ENCODE measurements around the gene SPRN. TPM values are rescaled to one million over a fixed set of nuclear protein-coding genes. Genes with fewer than 3 reads are reported as not detected.

Gene SPRN
- total and polyA plus RNA-seq, 2 donors (not counting 1 experiment from before 2014, with no cell fraction given) = not detected

GRCh38 chr10:133451346-133451745, 26.9 kb upstream of the SPRN start:
- no peak overlapping the region for H3K27ac ChIP-seq (ENCODE audit: low read length in 2 of 2)

GRCh38 chr10:133448120-133448519, 23.7 kb upstream of the SPRN start:
- no peak for ATAC-seq (ENCODE audit: low read depth)
- Histone ChIP-seq H3K27me3 (replicated peaks in 1 of 4; ENCODE audit: control extremely low read depth in 1 of 4, control insufficient read depth in 3 of 4, insufficient read depth in 4 of 4, low read length in 3 of 4) (no peaks in the 10 kb centered on the region), H3K4me3 (ENCODE audit: control extremely low read depth in 1 of 5, extremely low read depth in 1 of 5, insufficient read depth in 1 of 5, low read depth in 2 of 5, low read length in 4 of 5) (no peak overlapping the region), H3K4me1 (ENCODE audit: control insufficient read depth in 2 of 2, insufficient read depth in 2 of 2, low read length in 2 of 2) (no peaks in the 10 kb centered on the region), H3K27ac (ENCODE audit: low read length in 2 of 2) (no peak overlapping the region), H3K36me3 (replicated peaks in 1 of 2; ENCODE audit: control extremely low read depth in 1 of 2, control insufficient read depth in 1 of 2, extremely low read depth in 1 of 2, insufficient read depth in 2 of 2, low read length in 1 of 2) (no peaks in the 10 kb centered on the region), H2AFZ (ENCODE audit: insufficient read depth, low read depth, low read length, poor library complexity, severe bottlenecking) (no peak overlapping the region), H3K9me3 (ENCODE audit: control extremely low read depth in 1 of 3, control insufficient read depth in 2 of 3, insufficient read depth in 1 of 3, low read length in 2 of 3) (peaks cover 10 to 32% (median 26%) of the 10 kb centered on the region in 3 donors), H3K9ac (ENCODE audit: low read length) (no peak overlapping the region), H4K20me1 (ENCODE audit: control insufficient read depth, insufficient read depth, low read length, poor library complexity, severe bottlenecking) (no peaks in the 10 kb centered on the region), H3K79me2 (ENCODE audit: control insufficient read depth, insufficient read depth, low read length) (no peaks in the 10 kb centered on the region), H3K4me2 (replicated peaks; ENCODE audit: low read depth, low read length, poor library complexity, severe bottlenecking) (no peak overlapping the region)
- ChIA-PET POLR2A (no interaction called here), CTCF (no interaction called here)
- H3K9me3 Mint-ChIP-seq (ENCODE audit: insufficient read depth) = peaks cover 15% of the 10 kb centered on the region
- no peak overlapping the region for H3K27ac Mint-ChIP-seq
- H3K4me3 Mint-ChIP-seq = no peak overlapping the region
- no peaks in the 10 kb centered on the region for H3K4me1 Mint-ChIP-seq
- peaks cover 8% of the 10 kb centered on the region for H3K27me3 Mint-ChIP-seq
- intact Hi-C loops (cut with micrococcal nuclease) = no loop called here
- TF ChIP-seq CTCF (IDR thresholded peaks at IDR 0.05) = no peak
- no peak for TF ChIP-seq EZH2 (IDR thresholded peaks at IDR 0.05; ENCODE audit: borderline replicate concordance, insufficient read depth, low read depth, low read length, poor library complexity, severe bottlenecking)
- DNase-seq = no peak

More at GRCh38 chr10:133451346-133451745, 26.9 kb upstream of the SPRN start:
- Mint-ChIP-seq H3K27me3 (peaks cover 8% of the 10 kb centered on the region), H3K4me3 (no peak overlapping the region), H3K4me1 (no peaks in the 10 kb centered on the region), H3K9me3 (ENCODE audit: insufficient read depth) (peaks cover 15% of the 10 kb centered on the region), H3K27ac (no peak overlapping the region)
- no peak for ATAC-seq (ENCODE audit: low read depth)
- intact Hi-C loops (cut with micrococcal nuclease) = no loop called here
- WGBS (ENCODE audit: insufficient coverage) = no CpG with 5 or more reads among the region's 4 CpGs
- DNase-seq = no peak
- no peaks in the 10 kb centered on the region for H4K20me1 ChIP-seq (ENCODE audit: control insufficient read depth, insufficient read depth, low read length, poor library complexity, severe bottlenecking)
- H3K36me3 ChIP-seq (replicated peaks in 1 of 2; ENCODE audit: control extremely low read depth in 1 of 2, control insufficient read depth in 1 of 2, extremely low read depth in 1 of 2, insufficient read depth in 2 of 2, low read length in 1 of 2) = no peaks in the 10 kb centered on the region
- H3K4me1 ChIP-seq (ENCODE audit: control insufficient read depth in 2 of 2, insufficient read depth in 2 of 2, low read length in 2 of 2) = no peaks in the 10 kb centered on the region
- no peak overlapping the region for H3K4me3 ChIP-seq (ENCODE audit: control extremely low read depth in 1 of 5, extremely low read depth in 1 of 5, insufficient read depth in 1 of 5, low read depth in 2 of 5, low read length in 4 of 5)
- H3K9me3 ChIP-seq (ENCODE audit: control extremely low read depth in 1 of 3, control insufficient read depth in 2 of 3, insufficient read depth in 1 of 3, low read length in 2 of 3) = peaks cover 10 to 26% (median 13%) of the 10 kb centered on the region in 3 donors
- H2AFZ ChIP-seq (ENCODE audit: insufficient read depth, low read depth, low read length, poor library complexity, severe bottlenecking) = no peak overlapping the region
- no peak overlapping the region for H3K9ac ChIP-seq (ENCODE audit: low read length)
- H3K4me2 ChIP-seq (replicated peaks; ENCODE audit: low read depth, low read length, poor library complexity, severe bottlenecking) = no peak overlapping the region
- ChIA-PET CTCF (interaction anchor here (1.4 to 1.7 kb wide), 2 partner anchors 119 to 122 kb away, joined by 3 to 5 read pairs; no protein-coding TSS in a partner anchor), POLR2A (no interaction called here)
- no peaks in the 10 kb centered on the region for H3K27me3 ChIP-seq (replicated peaks in 1 of 4; ENCODE audit: control extremely low read depth in 1 of 4, control insufficient read depth in 3 of 4, insufficient read depth in 4 of 4, low read length in 3 of 4)
- TF ChIP-seq EZH2 (IDR thresholded peaks at IDR 0.05; ENCODE audit: borderline replicate concordance, insufficient read depth, low read depth, low read length, poor library complexity, severe bottlenecking) (no peak), CTCF (IDR thresholded peaks at IDR 0.05) (no peak)
- H3K79me2 ChIP-seq (ENCODE audit: control insufficient read depth, insufficient read depth, low read length) = no peaks in the 10 kb centered on the region
